ENCODE measurements around the gene GALNTL6.
A peak's percentile ranks its signal among the peaks of the same experiment; 100 is the strongest.

GALNTL6 gene

GRCh38 chr4:171875291-171875690, 62.1 kb downstream of the GALNTL6 start:
- FAIRE-seq: no peak
- no peak for DNase-seq (ENCODE audit: extremely low spot score, insufficient read length, low read depth)

GRCh38 chr4:171876636-171877035, 63.4 kb downstream of the GALNTL6 start:
- FAIRE-seq (peak; percentile 5), DNase-seq (ENCODE audit: extremely low spot score, insufficient read length, low read depth) (no peak)

GRCh38 chr4:171880136-171880535, 66.9 kb downstream of the GALNTL6 start:
- FAIRE-seq: no peak
- no peak for DNase-seq (ENCODE audit: extremely low spot score, insufficient read length, low read depth)

GRCh38 chr4:171889681-171890080, 76.5 kb downstream of the GALNTL6 start:
- FAIRE-seq: no peak
- DNase-seq (ENCODE audit: extremely low spot score, insufficient read length, low read depth): no peak

- FAIRE-seq (no peak), DNase-seq (ENCODE audit: extremely low spot score, insufficient read length, low read depth) (no peak)
Measured at GRCh38 chr4:171891038-171891437, 77.8 kb downstream of the GALNTL6 start.

GRCh38 chr4:171896426-171896825, 83.2 kb downstream of the GALNTL6 start:
- FAIRE-seq: no peak

GRCh38 chr4:171919314-171919713, 106.1 kb downstream of the GALNTL6 start:
- DNase-seq (ENCODE audit: extremely low spot score, insufficient read length, low read depth): no peak
- FAIRE-seq: no peak

More at GRCh38 chr4:171896426-171896825, 83.2 kb downstream of the GALNTL6 start:
- no peak for DNase-seq (ENCODE audit: extremely low spot score, insufficient read length, low read depth)

- FAIRE-seq: no peak
- no peak for DNase-seq (ENCODE audit: extremely low spot score, insufficient read length, low read depth)
Measured at GRCh38 chr4:171920901-171921300, 107.7 kb downstream of the GALNTL6 start.

GRCh38 chr4:171924746-171925376, 111.7 kb downstream of the GALNTL6 start:
- no peak for DNase-seq (ENCODE audit: extremely low spot score, insufficient read length, low read depth)
- no peak for FAIRE-seq

- FAIRE-seq (no peak), DNase-seq (ENCODE audit: extremely low spot score, insufficient read length, low read depth) (no peak)
Measured at GRCh38 chr4:171928336-171928735, 115.1 kb downstream of the GALNTL6 start.

GRCh38 chr4:171929477-171929876, 116.3 kb downstream of the GALNTL6 start:
- no peak for FAIRE-seq
- no peak for DNase-seq (ENCODE audit: extremely low spot score, insufficient read length, low read depth)

GRCh38 chr4:171929907-171930306, 116.7 kb downstream of the GALNTL6 start:
- no peak for FAIRE-seq
- DNase-seq (ENCODE audit: extremely low spot score, insufficient read length, low read depth): no peak

- FAIRE-seq (no peak), DNase-seq (ENCODE audit: extremely low spot score, insufficient read length, low read depth) (no peak)
Measured at GRCh38 chr4:171932238-171932637, 119.0 kb downstream of the GALNTL6 start.

- FAIRE-seq (no peak), DNase-seq (ENCODE audit: extremely low spot score, insufficient read length, low read depth) (no peak)
Measured at GRCh38 chr4:171940656-171941055, 127.5 kb downstream of the GALNTL6 start.

GRCh38 chr4:171947400-171947799, 134.2 kb downstream of the GALNTL6 start:
- no peak for FAIRE-seq
- DNase-seq (ENCODE audit: extremely low spot score, insufficient read length, low read depth): no peak

- no peak for DNase-seq (ENCODE audit: extremely low spot score, insufficient read length, low read depth)
- no peak for FAIRE-seq
Measured at GRCh38 chr4:171948038-171948437, 134.8 kb downstream of the GALNTL6 start.

- DNase-seq (ENCODE audit: extremely low spot score, insufficient read length, low read depth) (no peak), FAIRE-seq (no peak)
Measured at GRCh38 chr4:171954650-171955049, 141.4 kb downstream of the GALNTL6 start.

GRCh38 chr4:171956678-171957077, 143.5 kb downstream of the GALNTL6 start:
- no peak for DNase-seq (ENCODE audit: extremely low spot score, insufficient read length, low read depth)
- no peak for FAIRE-seq

- FAIRE-seq (no peak), DNase-seq (ENCODE audit: extremely low spot score, insufficient read length, low read depth) (no peak)
Measured at GRCh38 chr4:171962110-171962509, 148.9 kb downstream of the GALNTL6 start.

- DNase-seq (ENCODE audit: extremely low spot score, insufficient read length, low read depth) (no peak), FAIRE-seq (no peak)
Measured at GRCh38 chr4:171966356-171966755, 153.2 kb downstream of the GALNTL6 start.

GRCh38 chr4:171978216-171978615, 165.0 kb downstream of the GALNTL6 start:
- FAIRE-seq (no peak), DNase-seq (ENCODE audit: extremely low spot score, insufficient read length, low read depth) (no peak)

GRCh38 chr4:171979461-171979860, 166.3 kb downstream of the GALNTL6 start:
- DNase-seq (ENCODE audit: extremely low spot score, insufficient read length, low read depth): no peak
- FAIRE-seq: no peak
